Forelimb muscle (tissue), 1 donor: ENCODE measurements around the gene GLIS1. TPM values are rescaled to one million over a fixed set of nuclear protein-coding genes. Genes with fewer than 3 reads are reported as not detected.

ENCODE experiments used
- DNase-seq: peaks from one replicate; pipeline ENCODE4 v3.0.0-alpha.2; 2013; ENCODE audit warnings: low read depth
- polyA plus RNA-seq: library from polyadenylated mRNA; unstranded; fragments of 120-200 nt; gene quantifications from one replicate; pipeline ENCODE4 v1.2.1, GENCODE V29; 2013; ENCODE audit not compliant: insufficient read length

The GLIS1 gene
- polyA plus RNA-seq, 1 donor = 0.06 TPM

DNA sequence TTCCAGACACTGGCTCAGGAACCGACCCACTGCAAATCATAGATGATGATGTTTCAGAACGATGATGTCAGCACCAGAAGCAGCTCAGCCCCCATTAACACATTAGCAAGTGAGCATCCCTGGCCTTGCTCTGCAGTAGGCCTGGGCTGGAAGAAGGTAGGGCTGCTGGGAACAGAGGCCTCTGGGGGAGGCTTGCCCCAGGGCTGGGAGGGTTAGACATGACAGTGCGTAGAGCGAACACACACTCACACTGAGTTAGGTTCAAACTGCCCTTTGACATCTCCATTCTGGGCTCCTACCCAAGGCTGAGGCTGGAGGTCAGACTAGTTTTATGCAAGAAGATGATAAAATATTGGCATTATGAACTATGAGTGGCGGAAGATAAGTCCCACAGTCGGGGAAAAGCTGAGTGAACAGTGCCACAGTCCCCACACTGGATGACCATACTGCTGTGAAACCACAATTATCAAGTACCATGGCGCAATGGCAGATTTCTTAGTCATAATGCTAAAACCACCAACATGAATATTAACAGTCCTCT, 188.7 kb downstream of the GLIS1 start:
- no peak for DNase-seq

DNA sequence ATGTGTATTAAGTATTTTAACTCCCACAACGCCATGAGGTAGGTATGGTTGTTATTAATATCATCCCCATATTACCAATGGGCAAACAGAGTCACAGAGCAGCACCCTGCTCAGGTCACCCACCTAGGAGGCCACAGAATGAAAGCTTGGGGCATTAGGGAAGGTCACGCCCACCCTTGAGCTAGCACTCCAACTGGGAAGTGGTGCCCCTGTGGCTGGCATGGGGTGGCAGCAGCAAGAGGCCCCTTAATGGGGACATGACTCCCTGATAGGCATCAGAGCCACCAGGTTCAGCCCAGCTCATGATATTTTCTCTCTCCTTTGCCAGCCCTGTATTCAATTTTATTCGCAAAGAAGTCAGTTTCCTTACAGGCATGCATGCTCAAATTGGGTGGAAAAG, 189.2 kb downstream of the GLIS1 start:
- no peak for DNase-seq

DNA sequence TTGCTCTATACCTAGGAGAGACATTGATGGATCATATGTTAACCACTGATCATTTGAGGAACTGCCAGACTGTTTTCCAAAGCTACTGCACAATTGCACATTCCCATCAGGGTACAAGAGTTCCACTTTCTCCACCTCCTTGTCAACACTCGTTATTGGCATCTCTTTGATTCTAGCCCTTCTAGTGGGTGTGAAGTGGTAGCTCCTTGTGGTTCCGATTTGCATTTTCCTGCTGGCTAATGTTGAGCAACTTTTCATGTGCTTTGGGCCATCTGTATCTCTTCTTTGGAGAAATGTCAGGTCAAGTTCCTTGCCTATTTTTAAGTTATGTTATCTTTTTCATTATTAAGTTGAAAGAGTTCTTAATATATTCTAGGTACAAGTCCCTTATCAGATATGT, 189.7 kb downstream of the GLIS1 start:
- no peak for DNase-seq

DNA sequence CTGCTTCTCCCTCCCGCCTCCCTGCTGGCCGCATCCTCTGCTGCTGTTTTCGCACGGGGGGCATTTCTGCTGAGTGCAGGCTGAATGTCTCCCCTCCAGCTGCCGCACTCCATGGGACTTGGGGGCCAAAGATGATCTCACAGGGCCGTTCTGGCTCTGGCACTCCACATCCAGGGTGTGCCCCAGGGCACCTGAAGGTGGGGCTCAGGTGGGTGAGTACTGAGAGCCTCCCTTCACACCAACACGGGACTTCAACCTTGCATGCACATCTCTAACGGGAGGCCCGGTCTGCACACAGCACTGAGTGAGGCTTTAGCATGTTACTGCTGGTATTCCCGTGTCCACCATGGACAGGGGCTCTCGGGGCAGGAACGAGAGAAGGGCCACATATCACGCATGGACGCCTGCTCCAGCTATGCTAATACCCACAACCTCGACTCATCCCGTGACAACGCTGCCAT, 190.9 kb downstream of the GLIS1 start:
- no peak for DNase-seq

- no peak for DNase-seq
Observed at GRCh38 chr1:53547231-53547790, 191.7 kb downstream of the GLIS1 start.

DNA sequence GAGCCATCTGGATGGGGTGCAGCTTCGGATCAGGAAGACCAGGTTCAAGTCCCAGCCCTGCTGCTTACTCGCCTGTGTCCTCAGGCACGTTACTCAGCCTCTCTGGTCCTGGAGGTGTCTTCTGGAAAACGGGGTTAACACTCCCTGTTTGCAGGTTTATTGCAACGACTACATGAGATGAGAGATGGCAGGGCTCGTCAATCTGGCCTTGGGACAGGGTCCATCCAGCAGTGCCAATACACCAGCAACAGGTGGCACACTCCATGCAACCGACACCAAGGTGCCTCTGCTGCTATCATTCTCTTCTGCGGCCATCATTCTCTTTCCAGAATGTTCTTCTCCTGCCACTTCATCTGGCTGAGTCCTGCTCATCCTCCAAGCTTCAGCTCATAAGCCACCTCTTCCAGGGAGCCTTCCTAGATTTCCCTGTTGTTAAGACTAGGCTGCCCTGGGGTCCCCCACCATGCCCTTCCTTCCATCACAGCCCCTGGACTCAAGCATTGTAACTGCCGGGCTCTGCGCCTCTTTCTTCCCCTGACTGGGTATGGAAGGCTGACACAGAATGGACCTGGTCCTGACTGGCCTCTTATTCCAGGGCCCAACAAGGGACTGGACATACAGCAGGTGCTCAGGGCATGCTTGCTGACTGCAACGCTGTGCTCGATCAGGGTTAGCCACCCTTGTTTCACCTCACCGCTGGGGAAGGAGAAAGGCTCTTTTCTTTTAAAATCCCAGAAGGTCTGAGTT, 192.4 kb downstream of the GLIS1 start:
- DNase-seq = no peak

- no peak for DNase-seq
Observed at GRCh38 chr1:53545663-53546408, 193.1 kb downstream of the GLIS1 start.

GRCh38 chr1:53544728-53545515, 194.0 kb downstream of the GLIS1 start:
- DNase-seq = no peak

DNA sequence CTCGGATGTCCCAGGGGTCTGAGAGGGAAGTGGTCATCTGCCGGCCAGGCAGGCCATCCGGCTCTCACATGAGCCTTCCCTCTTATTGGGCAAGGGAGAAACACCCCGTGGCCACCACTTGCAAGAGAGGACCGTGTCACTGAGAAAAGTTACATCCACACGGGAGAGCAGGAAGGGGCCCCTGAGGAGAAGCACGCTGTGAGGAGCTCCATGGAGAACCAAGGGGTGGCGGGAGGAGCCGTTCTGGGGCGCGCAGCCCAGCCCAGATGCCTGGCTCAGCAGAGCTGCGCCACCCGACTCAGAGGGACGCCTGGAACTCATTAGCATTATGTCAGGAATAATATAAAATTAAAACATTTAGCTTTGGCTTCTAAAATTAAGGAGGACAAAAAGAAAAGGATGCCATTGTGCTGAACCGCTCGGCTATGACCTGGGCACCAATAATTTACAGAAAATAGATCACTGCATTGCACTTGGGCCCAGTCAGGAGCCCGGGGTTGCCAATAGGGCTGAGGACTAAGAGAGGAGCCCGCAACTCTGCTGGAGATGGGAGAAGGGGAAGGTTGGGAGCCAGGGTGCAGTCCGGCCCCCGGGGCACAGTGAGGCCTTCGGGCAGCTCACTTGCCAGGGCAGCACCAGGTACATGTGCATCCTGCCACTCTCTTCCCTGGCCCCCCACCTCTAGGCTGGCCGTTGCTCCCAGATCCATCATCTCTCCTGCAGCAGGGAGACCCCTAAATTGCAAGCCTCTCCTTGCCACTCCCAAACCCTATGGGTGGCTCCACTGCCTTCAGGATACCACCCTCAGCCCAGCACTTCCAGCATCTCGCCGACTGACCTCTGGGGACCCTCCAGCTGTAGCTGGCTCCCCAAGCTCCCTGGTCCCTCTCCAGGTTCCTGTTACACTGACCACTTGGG, 194.9 kb downstream of the GLIS1 start:
- no peak for DNase-seq

DNA sequence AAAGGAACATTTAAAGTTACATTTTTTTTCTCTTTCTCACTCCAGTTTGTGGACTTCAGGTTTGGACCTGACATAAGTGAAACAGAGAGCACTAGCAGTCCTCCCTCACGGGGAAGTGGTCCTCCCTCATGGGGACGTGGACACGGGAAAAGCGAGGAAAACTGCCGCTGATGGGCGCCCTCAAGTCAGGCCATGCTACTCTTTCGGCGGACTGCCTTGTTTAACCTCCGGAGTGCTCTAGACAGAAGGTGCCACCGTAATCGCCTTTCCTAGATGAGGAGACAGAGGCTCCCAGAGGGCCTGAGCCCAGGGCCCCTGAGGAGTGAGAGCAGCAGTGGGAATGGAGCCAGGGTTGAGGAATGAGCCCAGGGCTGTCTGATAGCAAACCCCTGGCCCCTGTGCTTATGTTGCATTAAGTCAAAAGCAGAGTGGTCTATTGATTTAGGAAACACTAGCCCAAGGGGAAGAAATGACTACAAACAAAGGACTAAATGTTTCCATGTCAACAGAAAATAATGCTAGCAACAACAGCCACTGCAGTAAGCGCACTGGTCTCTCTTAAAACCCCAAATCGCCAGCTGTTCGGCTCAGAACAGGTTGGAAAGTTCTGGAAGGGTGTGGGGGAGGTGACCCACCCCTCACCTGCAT, 195.7 kb downstream of the GLIS1 start:
- DNase-seq = no peak

GRCh38 chr1:53542551-53542950, 196.4 kb downstream of the GLIS1 start:
- DNase-seq = no peak

DNA sequence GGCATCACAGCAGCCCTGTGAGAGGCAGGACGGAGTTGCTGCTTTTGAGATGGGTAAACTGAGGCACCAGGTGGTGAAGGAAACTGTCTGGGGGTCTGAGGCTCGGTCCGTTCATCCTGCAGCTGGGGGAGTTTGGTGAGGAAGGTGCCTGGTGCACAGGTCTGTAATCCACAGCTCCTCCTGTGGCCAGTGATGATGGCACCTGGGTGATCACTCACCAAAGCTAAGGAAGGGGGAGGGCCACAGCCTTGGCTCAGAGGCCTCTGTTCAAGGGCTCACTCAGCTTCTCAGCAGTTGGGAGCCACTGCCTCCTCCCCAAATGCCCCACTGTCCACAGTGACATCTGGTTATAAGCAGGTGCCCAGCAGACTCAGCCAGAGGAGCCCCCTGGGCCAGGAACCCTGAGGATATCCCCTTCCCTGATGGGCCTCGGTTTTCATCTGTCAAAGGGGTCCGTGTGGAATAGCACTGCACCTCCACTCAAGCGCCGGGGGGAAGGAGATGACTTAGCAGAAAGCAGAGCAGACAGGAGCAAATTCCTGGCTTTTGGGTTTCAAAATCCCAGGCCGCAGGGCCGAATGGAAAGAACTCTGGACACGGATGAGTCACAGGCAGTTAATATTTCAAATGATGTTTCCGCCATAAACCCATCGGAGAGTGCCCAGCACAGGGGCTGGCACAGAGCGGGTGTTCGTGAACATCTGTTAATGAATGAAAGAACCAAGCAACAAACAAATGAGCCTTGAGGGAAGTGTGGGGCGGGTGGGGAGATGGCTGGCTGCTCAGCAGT, 197.0 kb downstream of the GLIS1 start:
- DNase-seq = no peak

DNA sequence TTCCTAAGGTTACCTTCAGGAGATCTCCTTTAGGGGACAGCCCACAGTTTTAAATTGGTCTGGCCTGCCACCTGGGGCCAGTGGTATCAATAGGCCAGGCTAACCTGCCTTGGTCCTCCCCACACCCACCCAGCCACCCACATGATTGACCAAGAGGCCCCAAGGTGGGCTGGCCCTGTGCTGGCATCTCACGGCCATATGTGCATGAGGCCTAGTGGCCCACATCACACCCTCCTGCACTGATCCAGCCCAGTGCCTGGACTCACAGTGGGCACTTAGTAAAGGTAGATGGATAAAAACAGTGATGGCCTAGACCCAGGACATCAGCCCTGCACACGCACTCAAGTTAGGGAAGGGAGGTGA, 197.7 kb downstream of the GLIS1 start:
- DNase-seq = no peak

DNA sequence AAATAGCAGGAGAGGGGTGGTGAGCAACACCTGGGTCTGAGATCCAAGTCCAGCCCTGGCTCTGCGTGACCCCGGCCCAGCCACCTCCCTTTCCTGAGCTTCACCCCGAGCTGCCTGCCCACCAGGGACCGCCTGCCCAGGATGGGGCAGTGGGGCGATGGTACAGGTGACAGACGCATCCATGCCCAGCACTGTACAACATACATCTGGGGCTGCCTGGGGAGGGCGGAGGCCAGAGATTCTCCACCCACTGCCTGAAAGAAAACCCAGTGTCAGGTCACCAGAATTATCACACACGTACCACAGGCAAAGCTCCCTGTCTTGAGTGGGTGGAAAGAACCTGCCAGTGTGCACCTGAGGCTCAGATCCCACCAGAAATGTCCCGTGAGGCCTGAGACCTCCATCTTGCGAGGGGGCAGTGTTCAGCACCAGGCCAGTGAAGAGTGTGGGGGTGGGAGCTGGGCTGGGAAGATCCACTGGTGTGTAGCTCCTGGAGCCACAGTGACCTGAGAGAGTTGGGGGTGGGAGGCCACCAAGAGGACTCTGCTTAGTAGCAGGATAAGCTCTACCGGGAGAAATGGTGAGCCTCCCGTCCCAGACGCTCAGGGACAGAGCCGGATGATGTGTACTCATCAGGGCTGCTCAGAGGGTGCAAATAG, 198.2 kb downstream of the GLIS1 start:
- DNase-seq = no peak

GRCh38 chr1:53539711-53540603, 199.0 kb downstream of the GLIS1 start:
- DNase-seq = no peak

GRCh38 chr1:53539226-53539625, 199.7 kb downstream of the GLIS1 start:
- no peak for DNase-seq

DNA sequence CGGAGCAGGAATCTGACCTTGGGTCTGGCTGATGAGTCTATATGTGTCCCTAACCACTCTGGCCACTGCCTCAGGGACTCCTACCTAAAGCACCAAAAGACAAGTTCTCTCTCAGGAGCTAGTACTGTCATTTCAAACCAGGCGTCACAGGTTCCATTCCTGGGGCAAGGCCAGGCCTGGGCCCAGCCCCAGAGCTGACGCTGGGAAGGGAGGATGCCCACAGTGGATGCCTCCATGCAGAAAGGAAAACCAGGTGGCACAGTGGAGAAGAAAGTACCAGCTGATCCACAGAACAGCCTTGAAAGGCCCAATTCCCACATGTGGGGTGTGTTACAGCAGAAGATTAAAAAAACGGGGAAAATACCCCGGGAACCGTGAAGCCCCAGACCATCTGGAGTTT, 202.4 kb downstream of the GLIS1 start:
- DNase-seq = no peak

DNA sequence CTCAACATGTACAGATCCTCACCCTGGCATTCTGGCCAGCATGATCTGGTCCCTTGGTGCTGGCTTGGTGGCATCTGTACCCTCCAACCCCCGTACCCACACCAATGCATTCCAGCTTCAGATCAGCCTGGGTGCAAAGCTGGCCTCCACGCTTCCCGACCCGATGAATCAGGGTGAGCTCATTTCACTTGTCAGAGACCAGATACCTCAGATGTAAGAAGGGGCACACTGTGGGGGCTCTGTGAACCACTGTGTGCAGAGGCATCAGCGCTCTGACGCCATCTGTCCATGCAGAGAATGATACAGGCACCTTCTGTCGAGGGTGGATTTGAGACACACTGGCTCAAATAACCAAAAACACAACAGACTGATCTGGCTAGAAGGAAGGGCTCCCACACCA, 203.1 kb downstream of the GLIS1 start:
- DNase-seq = no peak
